ENCODE data around the gene MANSC4. TPM values are rescaled to one million over a fixed set of nuclear protein-coding genes. Genes with fewer than 3 reads are reported as not detected.
"Not testable (repeated sequence)": the region's sequence is repeated elsewhere in the genome, so short reads cannot be mapped to it uniquely, and the experiment has no call there.

MANSC4 gene
- total RNA-seq, 2 experiments from 2014 or later: not detected

- ChIA-PET CTCF (no interaction called here), POLR2A (interaction anchor here (0.6 kb wide), 1 partner anchor 378 kb away, joined by 4 read pairs; no protein-coding TSS in a partner anchor)
These were observed 8.3 kb downstream of the MANSC4 start for GRCh38 chr12:27771481-27772327.

GRCh38 chr12:27769142-27769673 lies 10.8 kb downstream of the MANSC4 start:
- CTCF ChIA-PET: no interaction called here
- POLR2A ChIA-PET: no interaction called here

GRCh38 chr12:27766587-27766986 lies 13.4 kb downstream of the MANSC4 start:
- ChIA-PET CTCF (no interaction called here), POLR2A (no interaction called here)

GRCh38 chr12:27762757-27763156 lies 17.3 kb downstream of the MANSC4 start:
- CTCF ChIA-PET: no interaction called here

GRCh38 chr12:27756670-27757195 lies 23.3 kb downstream of the MANSC4 start:
- ChIA-PET POLR2A (no interaction called here), CTCF (no interaction called here)

More at GRCh38 chr12:27762757-27763156, 17.3 kb downstream of the MANSC4 start:
- POLR2A ChIA-PET: no interaction called here

- POLR2A ChIA-PET: no interaction called here
- CTCF ChIA-PET: interaction anchor here (0.6 kb wide), 1 partner anchor 28 kb away, joined by 3 read pairs; no protein-coding TSS in a partner anchor
These were observed 25.2 kb downstream of the MANSC4 start for GRCh38 chr12:27754795-27755194.

GRCh38 chr12:27751386-27752047 lies 28.5 kb downstream of the MANSC4 start:
- ChIA-PET POLR2A (no interaction called here), CTCF (no interaction called here)

GRCh38 chr12:27747111-27747820 lies 32.8 kb downstream of the MANSC4 start:
- CTCF ChIA-PET: no interaction called here
- POLR2A ChIA-PET: no interaction called here

GRCh38 chr12:27745734-27746133 lies 34.3 kb downstream of the MANSC4 start:
- CTCF ChIA-PET, POLR2A ChIA-PET: not testable (repeated sequence)

GRCh38 chr12:27743601-27744000 lies 36.4 kb downstream of the MANSC4 start:
- POLR2A ChIA-PET: no interaction called here
- CTCF ChIA-PET: no interaction called here

GRCh38 chr12:27734321-27734720 lies 45.7 kb downstream of the MANSC4 start:
- CTCF ChIA-PET, POLR2A ChIA-PET: not testable (repeated sequence)

GRCh38 chr12:27733791-27734190 lies 46.2 kb downstream of the MANSC4 start:
- CTCF ChIA-PET: interaction anchor here (1.0 to 1.3 kb wide), 2 partner anchors 88 to 99 kb away, joined by 3 to 4 read pairs; no protein-coding TSS in a partner anchor
- POLR2A ChIA-PET: no interaction called here

- POLR2A ChIA-PET: no interaction called here
- CTCF ChIA-PET: interaction anchor here (1.0 to 1.3 kb wide), 2 partner anchors 89 to 99 kb away, joined by 3 to 4 read pairs; no protein-coding TSS in a partner anchor
These were observed 46.9 kb downstream of the MANSC4 start for GRCh38 chr12:27733052-27733656.

GRCh38 chr12:27732281-27732680 lies 47.8 kb downstream of the MANSC4 start:
- ChIA-PET CTCF (interaction anchor here (0.5 to 1.2 kb wide), 3 partner anchors 56 to 523 kb away, joined by 3 read pairs; no protein-coding TSS in a partner anchor), POLR2A (no interaction called here)

GRCh38 chr12:27730097-27730588 lies 49.9 kb downstream of the MANSC4 start:
- ChIA-PET POLR2A (no interaction called here), CTCF (interaction anchor here (0.6 kb wide), 1 partner anchor 161 kb away, joined by 6 read pairs; no protein-coding TSS in a partner anchor)

- ChIA-PET POLR2A (no interaction called here), CTCF (no interaction called here)
These were observed 56.8 kb downstream of the MANSC4 start for GRCh38 chr12:27723212-27723611.

All from activated CD8-positive, alpha-beta memory T cell treated with anti-CD3 and anti-CD28 coated beads for 36 hours (primary cell).